Lower lobe of right lung (tissue), 2 donors: ENCODE results near the gene LENG8. TPM values are rescaled to one million over a fixed set of nuclear protein-coding genes. Genes with fewer than 3 reads are reported as not detected.

Experiments
- ATAC-seq, 2 donors: fragments of 200-7000 bp; cut with Tn5 transposase; one replicate each; pipeline ENCODE4 v1.9.1; 2020 to 2022; ENCODE audit warnings: mild to moderate bottlenecking in 2 of 2, moderate library complexity in 2 of 2
- DNase-seq: peaks from one replicate; pipeline ENCODE4 v3.0.0-alpha.2; 2020
- H3K27ac ChIP-seq: fragments of 200-600 bp; one replicate; pipeline ENCODE4 v1.8.0; 2022
- H3K27me3 ChIP-seq: fragments of 200-600 bp; one replicate; pipeline ENCODE4 v1.8.0; 2022; ENCODE audit warnings: low read depth
- H3K36me3 ChIP-seq: fragments of 200-600 bp; one replicate; pipeline ENCODE4 v1.8.0; 2022; ENCODE audit warnings: mild to moderate bottlenecking
- H3K4me1 ChIP-seq: fragments of 200-600 bp; one replicate; pipeline ENCODE4 v1.8.0; 2022
- H3K4me3 ChIP-seq: fragments of 200-600 bp; one replicate; pipeline ENCODE4 v1.8.0; 2022; ENCODE audit warnings: mild to moderate bottlenecking
- H3K9me3 ChIP-seq: fragments of 200-600 bp; one replicate; pipeline ENCODE4 v1.8.0; 2022
- intact Hi-C: fragments of 100-400 bp; cut with DNase I; formaldehyde crosslinking; loops from one replicate; pipeline ENCODE4 v1.11.0; 2022
- total RNA-seq: library from RNA; stranded (reverse); fragmentation: NEBNext Ultra II Directional; extraction: Animal tissue kit (Norgen Biotek cat#: 25700); gene quantifications from one replicate; pipeline ENCODE4 v1.2.1, GENCODE V29; 2021
- TF ChIP-seq, protein P1 (sequence below): fragments of 200-600 bp; IDR thresholded peaks from one replicate; pipeline ENCODE4 v1.8.0; 2022; ENCODE audit warnings: antibody characterized with exemption, mild to moderate bottlenecking
- donor health status: DM: no; HTN: yes; CAD: no; lungs with severe emphysema.

The LENG8 gene
- total RNA-seq, 1 donor from 2014 or later, result 183 TPM

- no peak overlapping the region for H3K27ac ChIP-seq
- intact Hi-C loops, result no loop called here
- TF ChIP-seq, protein P1, sequence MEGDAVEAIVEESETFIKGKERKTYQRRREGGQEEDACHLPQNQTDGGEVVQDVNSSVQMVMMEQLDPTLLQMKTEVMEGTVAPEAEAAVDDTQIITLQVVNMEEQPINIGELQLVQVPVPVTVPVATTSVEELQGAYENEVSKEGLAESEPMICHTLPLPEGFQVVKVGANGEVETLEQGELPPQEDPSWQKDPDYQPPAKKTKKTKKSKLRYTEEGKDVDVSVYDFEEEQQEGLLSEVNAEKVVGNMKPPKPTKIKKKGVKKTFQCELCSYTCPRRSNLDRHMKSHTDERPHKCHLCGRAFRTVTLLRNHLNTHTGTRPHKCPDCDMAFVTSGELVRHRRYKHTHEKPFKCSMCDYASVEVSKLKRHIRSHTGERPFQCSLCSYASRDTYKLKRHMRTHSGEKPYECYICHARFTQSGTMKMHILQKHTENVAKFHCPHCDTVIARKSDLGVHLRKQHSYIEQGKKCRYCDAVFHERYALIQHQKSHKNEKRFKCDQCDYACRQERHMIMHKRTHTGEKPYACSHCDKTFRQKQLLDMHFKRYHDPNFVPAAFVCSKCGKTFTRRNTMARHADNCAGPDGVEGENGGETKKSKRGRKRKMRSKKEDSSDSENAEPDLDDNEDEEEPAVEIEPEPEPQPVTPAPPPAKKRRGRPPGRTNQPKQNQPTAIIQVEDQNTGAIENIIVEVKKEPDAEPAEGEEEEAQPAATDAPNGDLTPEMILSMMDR, result no peak
- peaks cover 9% of the 10 kb centered on the region for H3K4me1 ChIP-seq
- DNase-seq (no peak), ATAC-seq (no peak)
- no peak overlapping the region for H3K4me3 ChIP-seq
- H3K27me3 ChIP-seq, result peaks cover 79% of the 10 kb centered on the region
- no peaks in the 10 kb centered on the region for H3K36me3 ChIP-seq
- H3K9me3 ChIP-seq, result no peaks in the 10 kb centered on the region
These were observed 29.0 kb upstream of the LENG8 start for GRCh38 chr19:54420068-54420382.

DNA sequence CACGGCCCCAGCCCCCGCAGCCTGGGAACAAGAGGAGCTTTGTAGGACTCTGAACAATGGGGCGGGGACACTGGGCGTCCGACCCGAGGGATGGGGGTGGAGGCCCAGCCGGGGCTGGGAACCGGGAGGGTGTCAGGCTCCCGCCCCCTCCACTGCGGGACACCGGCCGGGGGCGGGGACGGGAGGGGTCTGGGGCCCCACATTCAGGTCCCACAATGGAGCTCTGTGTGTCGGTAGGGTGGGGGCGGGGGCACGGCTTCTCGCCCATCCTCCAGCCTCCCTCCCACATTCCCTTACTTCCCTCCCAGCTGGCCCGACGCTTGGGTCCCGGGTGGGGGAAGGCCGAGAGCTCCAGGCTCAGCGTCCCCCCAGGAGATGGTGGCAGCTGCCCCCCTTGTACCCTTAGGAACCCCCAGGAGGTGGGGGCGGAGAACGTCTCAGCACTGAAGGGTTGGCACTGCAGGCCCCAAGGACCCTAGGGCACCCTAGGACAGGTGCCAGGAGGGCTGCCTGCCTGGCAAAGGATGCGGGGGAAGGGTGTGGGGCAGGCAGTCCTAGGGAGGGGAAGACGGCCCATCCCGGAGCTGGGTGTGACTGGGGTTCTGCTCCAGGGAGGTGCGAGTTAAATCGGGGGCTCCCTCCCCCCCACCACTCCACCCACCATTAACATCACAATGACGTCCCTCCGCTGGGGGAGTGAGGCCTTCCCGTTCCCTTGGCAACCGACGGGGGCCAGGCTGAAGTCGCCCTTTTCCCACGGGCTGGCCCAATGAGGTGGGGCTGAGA is 28.4 kb upstream of the LENG8 start:
- peaks cover 78% of the 10 kb centered on the region for H3K27me3 ChIP-seq
- H3K4me3 ChIP-seq, result no peak overlapping the region
- intact Hi-C loops, result no loop called here
- H3K4me1 ChIP-seq, result peaks cover 9% of the 10 kb centered on the region
- H3K9me3 ChIP-seq, result no peaks in the 10 kb centered on the region
- ATAC-seq, result no peak
- no peak for DNase-seq
- TF ChIP-seq, protein P1, result no peak
- H3K27ac ChIP-seq, result no peak overlapping the region
- H3K36me3 ChIP-seq, result no peaks in the 10 kb centered on the region

- Histone ChIP-seq H3K27me3 (peaks cover 77% of the 10 kb centered on the region), H3K27ac (no peak overlapping the region), H3K36me3 (no peaks in the 10 kb centered on the region), H3K4me3 (no peak overlapping the region), H3K9me3 (no peaks in the 10 kb centered on the region), H3K4me1 (peaks cover 9% of the 10 kb centered on the region)
- ATAC-seq (no peak), DNase-seq (no peak)
- intact Hi-C loops, result no loop called here
- TF ChIP-seq, protein P1, result no peak
These were observed 27.9 kb upstream of the LENG8 start for GRCh38 chr19:54421169-54421516.

DNA sequence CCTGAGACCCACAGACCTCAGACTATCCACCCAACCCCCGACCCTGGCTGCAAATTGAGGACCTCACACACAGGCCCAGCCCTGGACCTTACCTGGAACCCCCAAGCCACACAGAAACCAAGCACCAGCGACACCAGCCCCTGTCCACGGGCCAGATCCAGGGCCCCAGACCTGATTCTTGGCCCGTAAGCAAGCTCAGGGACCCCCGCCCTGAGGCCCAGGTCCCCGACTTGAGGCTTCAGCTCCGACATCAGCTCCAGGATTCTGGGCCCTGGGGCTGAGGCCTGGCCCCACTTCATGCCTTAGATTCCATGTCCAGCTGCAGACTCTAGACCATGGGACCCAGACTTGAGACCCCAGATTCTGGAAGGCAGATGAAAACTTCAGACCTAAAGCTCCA is 27.5 kb upstream of the LENG8 start:
- Histone ChIP-seq H3K27me3 (peaks cover 77% of the 10 kb centered on the region), H3K9me3 (no peaks in the 10 kb centered on the region), H3K27ac (no peak overlapping the region), H3K4me3 (no peak overlapping the region), H3K4me1 (peaks cover 9% of the 10 kb centered on the region), H3K36me3 (no peaks in the 10 kb centered on the region)
- intact Hi-C loops, result no loop called here
- no peak for ATAC-seq
- TF ChIP-seq, protein P1, result no peak
- DNase-seq, result no peak

GRCh38 chr19:54422136-54422535 is 26.9 kb upstream of the LENG8 start:
- peaks cover 74% of the 10 kb centered on the region for H3K27me3 ChIP-seq
- DNase-seq (no peak), ATAC-seq (no peak)
- intact Hi-C loops, result no loop called here
- no peak overlapping the region for H3K27ac ChIP-seq
- no peak overlapping the region for H3K4me3 ChIP-seq
- H3K36me3 ChIP-seq, result no peaks in the 10 kb centered on the region
- H3K4me1 ChIP-seq, result peaks cover 9% of the 10 kb centered on the region
- TF ChIP-seq, protein P1, result no peak
- H3K9me3 ChIP-seq, result no peaks in the 10 kb centered on the region
